AG04450 (cell line): ENCODE results near the gene DICER1. TPM values are rescaled to one million over a fixed set of nuclear protein-coding genes. Genes with fewer than 3 reads are reported as not detected.
A peak's percentile ranks its signal among the peaks of the same experiment; 100 is the strongest.

Experiments used
- CTCF ChIA-PET: fragments of 300-600, 350-600 bp; formaldehyde crosslinking; extraction: SDS; loops from one replicate; lab custom pipeline; 2022; ENCODE audit warnings: antibody characterized with exemption, inconsistent platforms; lab: Charles Lee
- POLR2A ChIA-PET: fragments of 350-600 bp; formaldehyde crosslinking; extraction: SDS; loops from one replicate; lab custom pipeline; 2021; ENCODE audit warnings: antibody characterized with exemption, inconsistent platforms; lab: Yijun Ruan, JAX
- DNase-seq: peaks from one replicate; pipeline ENCODE4 v3.0.0-alpha.2; 2011; ENCODE audit warnings: low read depth, low spot score
- H3K27ac ChIP-seq: one replicate; pipeline ENCODE4 v1.5.1; 2012; ENCODE audit warnings: low read depth, low read length, control low read depth
- H3K27me3 ChIP-seq: one replicate; pipeline ENCODE4 v1.6.0; 2012; ENCODE audit warnings: low read length; ENCODE audit not compliant: control insufficient read depth, insufficient read depth
- H3K4me3 ChIP-seq: 2 replicates; pipeline ENCODE4 v1.5.1; 2011; ENCODE audit warnings: mild to moderate bottlenecking, low read depth, low read length, control low read depth
- H3K9me3 ChIP-seq: 2 replicates; pipeline ENCODE4 v1.5.1; 2012; ENCODE audit warnings: low read length; ENCODE audit not compliant: control insufficient read depth, insufficient read depth
- polyA plus RNA-seq: library from polyadenylated mRNA; depleted of rRNA; stranded (reverse); fragments of >200 nt; gene quantifications from 2 replicates; pipeline ENCODE4 v1.2.3, GENCODE V29; 2011
- TF ChIP-seq, protein P1 (sequence below): IDR thresholded peaks from 2 replicates; pipeline ENCODE4 v1.5.1; 2011; ENCODE audit warnings: low read depth, low read length, control low read depth, inconsistent platforms

The DICER1 gene
- polyA plus RNA-seq, 1 experiment: 25.1 TPM

DNA sequence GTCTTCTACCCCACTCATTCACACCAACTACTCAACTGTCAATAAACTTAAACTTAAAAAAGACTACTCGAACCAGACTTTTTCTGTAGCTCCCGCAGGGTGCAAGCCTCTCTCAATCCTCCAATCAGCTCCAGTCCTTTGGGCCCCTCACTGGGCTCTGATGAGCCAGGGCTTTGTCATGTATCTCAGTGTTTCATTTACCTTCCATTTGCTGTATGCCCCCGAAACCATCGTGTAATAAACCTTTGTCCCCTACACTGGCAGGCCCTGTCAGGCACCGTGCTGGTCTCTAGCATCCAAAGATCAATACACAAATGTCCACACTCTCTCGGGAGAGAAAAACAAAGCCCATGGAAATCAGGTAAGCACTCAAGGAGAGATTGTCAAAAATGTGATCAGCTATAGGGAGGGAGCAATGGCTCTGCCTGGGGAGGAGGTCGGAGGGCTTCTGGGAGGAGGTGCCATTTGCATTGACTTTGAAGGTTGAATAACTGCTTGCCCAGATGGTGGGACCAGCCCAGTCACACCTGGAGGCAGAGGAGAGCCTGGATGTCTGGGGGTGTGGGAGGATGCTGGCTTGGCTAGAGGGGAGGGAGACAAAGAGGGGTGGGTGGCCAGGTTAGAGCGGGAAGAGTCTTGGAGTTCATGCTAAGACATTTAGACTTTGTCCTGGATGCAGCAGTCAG lies 42.1 kb upstream of the DICER1 start:
- DNase-seq: no peak
- Histone ChIP-seq H3K4me3 (no peak overlapping the region), H3K9me3 (no peaks in the 10 kb centered on the region), H3K27ac (no peak overlapping the region), H3K27me3 (no peaks in the 10 kb centered on the region)
- TF ChIP-seq, protein P1, sequence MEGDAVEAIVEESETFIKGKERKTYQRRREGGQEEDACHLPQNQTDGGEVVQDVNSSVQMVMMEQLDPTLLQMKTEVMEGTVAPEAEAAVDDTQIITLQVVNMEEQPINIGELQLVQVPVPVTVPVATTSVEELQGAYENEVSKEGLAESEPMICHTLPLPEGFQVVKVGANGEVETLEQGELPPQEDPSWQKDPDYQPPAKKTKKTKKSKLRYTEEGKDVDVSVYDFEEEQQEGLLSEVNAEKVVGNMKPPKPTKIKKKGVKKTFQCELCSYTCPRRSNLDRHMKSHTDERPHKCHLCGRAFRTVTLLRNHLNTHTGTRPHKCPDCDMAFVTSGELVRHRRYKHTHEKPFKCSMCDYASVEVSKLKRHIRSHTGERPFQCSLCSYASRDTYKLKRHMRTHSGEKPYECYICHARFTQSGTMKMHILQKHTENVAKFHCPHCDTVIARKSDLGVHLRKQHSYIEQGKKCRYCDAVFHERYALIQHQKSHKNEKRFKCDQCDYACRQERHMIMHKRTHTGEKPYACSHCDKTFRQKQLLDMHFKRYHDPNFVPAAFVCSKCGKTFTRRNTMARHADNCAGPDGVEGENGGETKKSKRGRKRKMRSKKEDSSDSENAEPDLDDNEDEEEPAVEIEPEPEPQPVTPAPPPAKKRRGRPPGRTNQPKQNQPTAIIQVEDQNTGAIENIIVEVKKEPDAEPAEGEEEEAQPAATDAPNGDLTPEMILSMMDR: no peak
- ChIA-PET POLR2A (no interaction called here), CTCF (no interaction called here)

DNA sequence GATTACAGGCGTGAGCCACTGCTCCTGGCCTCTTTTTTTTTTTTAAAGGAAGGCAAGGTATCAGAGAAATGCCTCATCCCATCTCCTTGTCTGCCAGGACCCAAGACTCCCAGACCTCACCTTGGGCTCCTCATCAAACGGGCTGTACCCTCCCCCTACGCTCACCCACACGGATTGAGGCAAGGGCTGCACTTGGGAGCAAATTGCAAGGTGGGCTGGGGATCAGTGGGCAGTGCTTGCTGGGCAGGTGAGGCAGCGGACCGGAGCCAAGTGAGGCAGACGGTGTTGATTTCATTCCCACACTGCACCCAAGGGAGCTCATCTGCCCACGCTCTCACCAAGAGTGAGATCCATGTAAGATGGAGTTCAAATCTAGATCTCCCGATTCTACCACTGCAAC lies 41.0 kb upstream of the DICER1 start:
- no peak for DNase-seq
- POLR2A ChIA-PET: interaction anchor here (0.7 kb wide), 1 partner anchor 431 kb away, joined by 5 read pairs; no protein-coding TSS in a partner anchor
- CTCF ChIA-PET: no interaction called here
- Histone ChIP-seq H3K27ac (no peak overlapping the region), H3K9me3 (no peaks in the 10 kb centered on the region), H3K27me3 (no peaks in the 10 kb centered on the region), H3K4me3 (no peak overlapping the region)
- TF ChIP-seq, protein P1: no peak

DNA sequence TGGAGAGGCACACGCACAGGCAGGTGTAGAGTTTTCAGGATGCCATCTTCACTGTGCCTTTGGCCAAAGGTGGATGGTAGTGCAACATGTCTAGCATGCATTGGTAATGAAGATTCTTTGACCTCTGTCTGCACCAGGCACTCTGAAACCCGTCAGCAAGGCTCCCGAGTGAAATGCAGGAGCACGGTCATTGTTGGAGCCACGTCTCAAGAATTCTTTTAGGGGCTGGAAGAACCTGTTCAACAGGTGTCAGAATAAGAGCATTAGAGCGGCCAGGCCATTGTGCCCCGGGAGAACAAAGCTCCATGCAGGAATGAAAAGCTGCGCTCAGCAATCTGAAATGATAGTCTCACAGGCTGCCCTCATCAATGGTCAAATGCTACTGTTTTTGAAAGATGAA lies 40.2 kb upstream of the DICER1 start:
- TF ChIP-seq, protein P1: no peak
- ChIA-PET POLR2A (no interaction called here), CTCF (no interaction called here)
- no peak for DNase-seq
- Histone ChIP-seq H3K4me3 (no peak overlapping the region), H3K27ac (no peak overlapping the region), H3K27me3 (no peaks in the 10 kb centered on the region), H3K9me3 (no peaks in the 10 kb centered on the region)

DNA sequence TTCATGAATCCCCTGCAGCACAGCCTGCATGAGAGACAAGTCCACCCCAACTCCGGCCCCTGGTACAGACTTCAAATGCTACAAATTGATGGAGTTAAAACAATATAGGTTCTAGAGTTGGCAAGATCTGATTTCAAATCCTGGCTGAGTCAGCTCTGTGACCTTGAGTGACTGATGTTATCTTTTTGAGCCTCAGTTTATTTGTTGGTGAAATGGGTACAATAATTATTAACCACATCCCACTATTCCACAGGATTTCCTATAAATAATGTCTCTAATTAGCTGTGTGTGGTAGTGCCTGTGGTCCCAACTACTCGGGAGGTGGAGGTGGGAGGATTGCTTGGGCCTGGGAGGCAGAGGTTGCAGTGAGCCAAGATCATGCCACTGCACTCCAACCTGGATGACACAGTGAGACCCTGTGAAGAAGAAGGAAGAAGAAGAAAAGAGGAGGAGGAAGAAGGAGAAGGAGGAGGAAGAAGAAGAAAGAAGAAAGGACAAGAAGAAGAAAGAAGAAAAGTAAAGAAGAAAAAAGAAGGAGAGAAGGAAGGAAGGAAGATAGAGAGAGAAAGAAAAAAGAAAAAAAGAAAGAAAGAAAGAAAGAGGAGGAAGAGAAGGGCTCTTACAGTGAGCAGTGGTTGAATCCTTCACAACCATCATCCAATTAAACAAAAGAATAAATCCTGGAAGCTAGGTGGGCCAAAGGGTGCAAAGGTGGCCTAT lies 39.7 kb upstream of the DICER1 start:
- DNase-seq: no peak
- CTCF ChIA-PET: no interaction called here
- Histone ChIP-seq H3K9me3 (no peaks in the 10 kb centered on the region), H3K4me3 (no peak overlapping the region), H3K27me3 (no peaks in the 10 kb centered on the region), H3K27ac (peak overlapping the region; percentile 11)
- POLR2A ChIA-PET: no interaction called here
- TF ChIP-seq, protein P1: no peak

DNA sequence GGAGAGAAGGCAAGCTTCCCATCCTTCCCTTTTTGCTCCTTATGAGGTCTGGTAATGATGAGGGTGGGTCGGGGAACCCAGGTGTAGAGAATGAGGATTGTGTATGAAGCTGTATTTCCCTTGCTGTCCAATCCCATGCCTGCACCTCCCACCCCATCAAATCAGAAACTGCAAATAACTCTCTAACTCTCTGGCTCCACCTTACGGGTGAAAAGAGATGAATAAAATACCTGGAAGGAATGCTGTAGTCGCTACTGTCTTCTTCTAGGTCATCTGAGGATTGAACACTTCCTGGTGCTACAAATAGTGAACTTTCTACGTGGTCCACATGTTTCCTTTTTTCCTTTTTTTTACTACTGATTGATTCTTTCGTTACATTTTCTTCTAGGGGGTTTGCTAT lies 38.9 kb upstream of the DICER1 start:
- TF ChIP-seq, protein P1: 0 out of 2 replicates have a peak, but pooled peaks have one; percentile 7
- H3K9me3 ChIP-seq: no peaks in the 10 kb centered on the region
- no peak overlapping the region for H3K27ac ChIP-seq
- no peaks in the 10 kb centered on the region for H3K27me3 ChIP-seq
- ChIA-PET CTCF (no interaction called here), POLR2A (no interaction called here)
- no peak for DNase-seq
- H3K4me3 ChIP-seq: no peak overlapping the region
